SK-N-SH (cell line): ENCODE measurements around the gene MISP3. TPM values are rescaled to one million over a fixed set of nuclear protein-coding genes. Genes with fewer than 3 reads are reported as not detected.

ENCODE experiments used
- CTCF ChIA-PET: fragments of 300-600, 350-600 bp; formaldehyde crosslinking; extraction: SDS; loops from one replicate; lab custom pipeline; 2021; lab: Yijun Ruan, JAX
- POLR2A ChIA-PET: fragments of 350-600 bp; sonication (Branson Sonifier 250); formaldehyde crosslinking; extraction: SDS; loops from one replicate; lab custom pipeline; 2020; ENCODE audit warnings: antibody characterized with exemption, inconsistent platforms; lab: Yijun Ruan, JAX
- DNase-seq: peaks from one replicate; pipeline ENCODE4 v3.0.0; 2012
- H2AFZ ChIP-seq: fragments of 200-600 bp; sonication (generic); 2 replicates; pipeline ENCODE4 v1.8.1; 2016; ENCODE audit warnings: antibody characterized with exemption, mild to moderate bottlenecking, low read depth
- H3F3A ChIP-seq: fragments of 200-600 bp; sonication (generic); replicated peaks from 2 replicates; pipeline ENCODE3; 2016; ENCODE audit warnings: antibody characterized with exemption, mild to moderate bottlenecking; ENCODE audit not compliant: insufficient read depth
- H3K27ac ChIP-seq, 2 experiments: fragments of 200-500 bp in 1 of 2; fragments of 200-600 bp in 1 of 2; sonication (Bioruptor generic) in 1 of 2; sonication (generic), shearing (Covaris generic) in 1 of 2; 2 replicates each; pipeline versions ENCODE4 v1.5.1 to v1.6.1; 2014 to 2016; ENCODE audit warnings: low read depth in 2 of 2, inconsistent platforms in 1 of 2, low read length in 1 of 2, mild to moderate bottlenecking in 1 of 2, mixed read lengths in 1 of 2
- H3K27me3 ChIP-seq: fragments of 200-600 bp; sonication (generic), shearing (Covaris generic); 2 replicates; pipeline ENCODE4 v1.6.1; 2016; ENCODE audit warnings: mixed run types; ENCODE audit not compliant: insufficient read depth
- H3K36me3 ChIP-seq, 2 experiments: fragments of 200-500 bp in 1 of 2; fragments of 200-600 bp in 1 of 2; sonication (Bioruptor generic) in 1 of 2; sonication (generic) in 1 of 2; replicated peaks in 1 of 2; 2 replicates each; pipeline versions ENCODE3 to v1.5.1; 2014 to 2016; ENCODE audit warnings: low read length in 1 of 2, mild to moderate bottlenecking in 1 of 2; ENCODE audit not compliant: insufficient read depth in 2 of 2, control insufficient read depth in 1 of 2
- H3K4me1 ChIP-seq, 2 experiments: fragments of 200-500 bp in 1 of 2; fragments of 200-600 bp in 1 of 2; sonication (Bioruptor generic) in 1 of 2; sonication (generic), shearing (Covaris generic) in 1 of 2; 2 replicates each; pipeline versions ENCODE4 v1.5.1 to v1.6.1; 2014 to 2016; ENCODE audit warnings: low read depth in 1 of 2, low read length in 1 of 2, mixed run types in 1 of 2; ENCODE audit not compliant: insufficient read depth in 2 of 2, control insufficient read depth in 1 of 2
- H3K4me2 ChIP-seq: fragments of 200-600 bp; sonication (generic), shearing (Covaris generic); 2 replicates; pipeline ENCODE4 v1.6.1; 2017; ENCODE audit warnings: mixed run types
- H3K4me3 ChIP-seq, 2 experiments: fragments of 200-500 bp in 1 of 2; fragments of 200-600 bp in 1 of 2; sonication (Bioruptor generic) in 1 of 2; sonication (generic), shearing (Covaris generic) in 1 of 2; 2 replicates each; pipeline versions ENCODE4 v1.5.1 to v1.8.1; 2014 to 2016; ENCODE audit warnings: low read depth in 2 of 2, inconsistent platforms in 1 of 2, low read length in 1 of 2, mild to moderate bottlenecking in 1 of 2, mixed read lengths in 1 of 2, moderate library complexity in 1 of 2
- H3K79me2 ChIP-seq: fragments of 200-600 bp; sonication (generic); 2 replicates; pipeline ENCODE4 v1.8.1; 2017; ENCODE audit warnings: mild to moderate bottlenecking; ENCODE audit not compliant: insufficient read depth
- H3K9ac ChIP-seq: fragments of 200-600 bp; sonication (generic); 2 replicates; pipeline ENCODE4 v1.6.1; 2017; ENCODE audit warnings: mixed run types
- H3K9me2 ChIP-seq: fragments of 200-600 bp; sonication (generic); 2 replicates; pipeline ENCODE4 v1.6.1; 2017; ENCODE audit warnings: mixed run types
- H3K9me3 ChIP-seq: fragments of 200-600 bp; sonication (generic); 2 replicates; pipeline ENCODE4 v1.6.1; 2017; ENCODE audit warnings: mixed run types, mild to moderate bottlenecking, moderate library complexity
- H4K20me1 ChIP-seq: fragments of 200-600 bp; sonication (generic); 2 replicates; pipeline ENCODE4 v1.6.1; 2017; ENCODE audit warnings: mild to moderate bottlenecking, mixed run types; ENCODE audit not compliant: insufficient read depth
- CTCF ChIP-seq: fragments of 200-600 bp; sonication (generic); IDR thresholded peaks from 2 replicates; pipeline ENCODE4 v1.6.1; 2017; ENCODE audit warnings: antibody characterized with exemption, mild to moderate bottlenecking, moderate library complexity
- EP300 ChIP-seq, 2 experiments: IDR thresholded peaks; 2 replicates each; pipeline versions ENCODE4 v1.4.0 to v1.6.1; 2012; ENCODE audit warnings: borderline replicate concordance in 1 of 2, low read depth in 1 of 2, low read length in 1 of 2
- FOXJ3 ChIP-seq: sonication (generic); formaldehyde crosslinking; IDR thresholded peaks from 2 replicates; pipeline ENCODE4 v1.5.1; 2020; ENCODE audit warnings: mild to moderate bottlenecking, missing genetic modification reagents
- GATA2 ChIP-seq: sonication (generic); formaldehyde crosslinking; IDR thresholded peaks from 2 replicates; pipeline ENCODE4 v1.5.0; 2020; ENCODE audit warnings: mild to moderate bottlenecking, missing genetic modification reagents
- MEF2A ChIP-seq: IDR thresholded peaks from 2 replicates; pipeline ENCODE4 v1.4.0; 2012; ENCODE audit warnings: low read depth, borderline replicate concordance
- PBX3 ChIP-seq: IDR thresholded peaks from 2 replicates; pipeline ENCODE4; 2012
- RAD21 ChIP-seq: IDR thresholded peaks from 2 replicates; pipeline ENCODE4 v1.6.1; 2012; ENCODE audit warnings: mild to moderate bottlenecking, low read length
- RCOR1 ChIP-seq: fragments of 150-350 bp; IDR thresholded peaks from 2 replicates; pipeline ENCODE4 v1.6.1; 2017; ENCODE audit warnings: antibody characterized with exemption, low read length
- SIN3A ChIP-seq: IDR thresholded peaks from 2 replicates; pipeline ENCODE4 v1.6.1; 2012; ENCODE audit warnings: low read depth, mild to moderate bottlenecking, low read length, moderate library complexity, borderline replicate concordance
- TCF12 ChIP-seq: IDR thresholded peaks from 2 replicates; pipeline ENCODE4 v1.4.0; 2012
- USF2 ChIP-seq: fragments of 150-350 bp; IDR thresholded peaks from 2 replicates; pipeline ENCODE4 v1.6.1; 2017; ENCODE audit warnings: antibody characterized with exemption, low read length, low read depth, borderline replicate concordance
- YY1 ChIP-seq: IDR thresholded peaks from 2 replicates; pipeline ENCODE4 v1.4.0; 2012; ENCODE audit warnings: low read depth, mild to moderate bottlenecking
- ZBTB33 ChIP-seq: IDR thresholded peaks from 2 replicates; pipeline ENCODE4 v1.4.0; 2012; ENCODE audit warnings: low read depth, borderline replicate concordance
- WGBS: methylation state at CpG from one replicate; pipeline ENCODE4 v1.1.6; 2017; ENCODE audit warnings: low lambda C conversion rate; 5-methylcytosine and 5-hydroxymethylcytosine counted together
- polyA plus RNA-seq, 3 experiments: library from polyadenylated mRNA; depleted of rRNA; stranded (reverse); fragments of >200 nt; gene quantifications; 2 replicates each; pipeline ENCODE4 v1.2.3, GENCODE V29; 2012

The MISP3 gene
- polyA plus RNA-seq, 1 of the 3 experiments (the other 2 are of a cell fraction): 2.6 TPM

- CTCF ChIA-PET: interaction anchor here (0.7 to 4.7 kb wide), 7 partner anchors 8 to 235 kb away, joined by 3 to 28 read pairs (median 9); partner anchors contain the start of genes ASF1B, MISP3 and SAMD1
- H3K4me3 ChIP-seq: no peak overlapping the region
- H3K9me2 ChIP-seq: no peaks in the 10 kb centered on the region
- no peak overlapping the region for H3K4me2 ChIP-seq
- H3K27ac ChIP-seq: no peak overlapping the region
- POLR2A ChIA-PET: no interaction called here
- no peaks in the 10 kb centered on the region for H3K36me3 ChIP-seq
- 91% methylated on average over 13 of the region's 18 CpGs for WGBS
- H3K79me2 ChIP-seq: peaks cover 55% of the 10 kb centered on the region
- H3F3A ChIP-seq: peaks cover 5% of the 10 kb centered on the region
- no peak for TF ChIP-seq ZBTB33
- peak; percentile 40 for TF ChIP-seq CTCF
- no peaks in the 10 kb centered on the region for H3K27me3 ChIP-seq
- H3K9me3 ChIP-seq: no peaks in the 10 kb centered on the region
- no peak for DNase-seq
- no peak overlapping the region for H3K9ac ChIP-seq
- H4K20me1 ChIP-seq: no peaks in the 10 kb centered on the region
- no peak overlapping the region for H2AFZ ChIP-seq
- peaks cover 11 to 20% of the 10 kb centered on the region in 2 experiments for H3K4me1 ChIP-seq
These were observed 41.3 kb downstream of the MISP3 start for GRCh38 chr19:14113762-14114414.

- DNase-seq: no peak
- TF ChIP-seq PBX3: no peak
- TF ChIP-seq ZBTB33: no peak
- no peak for TF ChIP-seq GATA2 (CRISPR knock-in tag)
- TF ChIP-seq USF2: no peak
- TF ChIP-seq YY1: no peak
- TF ChIP-seq CTCF: no peak
- no peak for TF ChIP-seq RCOR1
- TF ChIP-seq MEF2A: no peak
- no peak for TF ChIP-seq EP300 (IDR thresholded peaks at IDR 0.05; ENCODE audit: borderline replicate concordance in 1 of 2, low read depth in 1 of 2, low read length in 1 of 2)
- TF ChIP-seq FOXJ3 (CRISPR knock-in tag): no peak
- TF ChIP-seq SIN3A: no peak
- TF ChIP-seq TCF12: no peak
- TF ChIP-seq RAD21: no peak
- Histone ChIP-seq H3K36me3 (no peaks in the 10 kb centered on the region), H3K4me1 (peaks cover 15 to 26% of the 10 kb centered on the region in 2 experiments), H3K9ac (no peak overlapping the region), H3K27me3 (no peaks in the 10 kb centered on the region), H3K4me3 (no peak overlapping the region), H3K79me2 (peaks cover 50% of the 10 kb centered on the region), H3F3A (peaks cover 9% of the 10 kb centered on the region), H3K9me3 (no peaks in the 10 kb centered on the region), H2AFZ (no peak overlapping the region), H3K27ac (no peak overlapping the region), H3K9me2 (no peaks in the 10 kb centered on the region), H4K20me1 (no peaks in the 10 kb centered on the region), H3K4me2 (no peak overlapping the region)
- POLR2A ChIA-PET: no interaction called here
- WGBS: 100% methylated on average over 5 of the region's 7 CpGs
- CTCF ChIA-PET: interaction anchor here (0.7 to 4.7 kb wide), 7 partner anchors 9 to 235 kb away, joined by 3 to 28 read pairs (median 9); partner anchors contain the start of genes ASF1B, MISP3 and SAMD1
These were observed 41.9 kb downstream of the MISP3 start for GRCh38 chr19:14114439-14114838.
